ENCODE results near the gene RASGEF1C. TPM values are rescaled to one million over a fixed set of nuclear protein-coding genes. Genes with fewer than 3 reads are reported as not detected.

The RASGEF1C gene
- total and polyA plus RNA-seq, 10 of the 15 experiments (the other 5 are each of a cell fraction or from before 2014, with no cell fraction given), result not detected

DNA sequence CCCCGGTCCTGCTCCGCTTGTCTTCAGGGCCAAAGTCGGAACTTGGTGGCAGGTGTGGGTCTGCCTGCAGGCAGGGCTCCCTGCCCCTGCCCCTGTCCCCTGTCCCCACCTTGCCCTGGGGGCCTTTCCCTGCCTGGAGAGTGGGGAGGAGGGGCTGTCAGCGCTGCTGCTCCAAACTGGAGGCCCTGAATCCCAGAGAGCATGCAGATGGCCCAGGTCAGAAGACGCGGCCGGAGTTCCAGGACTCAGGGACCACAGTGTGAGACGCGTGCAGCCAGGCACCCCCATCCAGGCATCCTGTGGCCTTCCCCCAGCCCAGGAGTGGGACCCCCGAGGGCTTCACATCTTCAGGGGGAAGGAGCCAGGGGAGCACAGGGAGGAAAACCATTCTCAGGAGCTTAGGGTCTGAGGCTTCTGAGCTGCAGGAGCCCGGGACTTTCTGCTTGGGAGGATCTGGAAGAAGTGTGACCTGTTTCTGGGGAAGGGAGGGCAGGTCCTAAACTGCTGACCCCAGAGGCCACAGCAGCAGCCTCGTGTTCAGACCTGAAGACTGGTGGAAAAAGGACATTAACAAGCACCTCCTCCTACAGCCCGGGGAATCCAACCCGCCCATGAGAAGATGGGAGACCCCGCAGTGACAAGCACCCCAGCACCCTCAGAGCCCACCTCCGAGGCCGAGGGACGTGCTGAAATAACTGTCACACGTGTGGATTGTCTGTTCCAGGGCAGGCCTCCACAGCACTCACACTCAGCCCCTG lies 38.0 kb downstream of the RASGEF1C start (continued):
- TF ChIP-seq RCOR1 (conservative IDR thresholded peaks at IDR 0.05; ENCODE audit: low read depth, low read length), result no peak

DNA sequence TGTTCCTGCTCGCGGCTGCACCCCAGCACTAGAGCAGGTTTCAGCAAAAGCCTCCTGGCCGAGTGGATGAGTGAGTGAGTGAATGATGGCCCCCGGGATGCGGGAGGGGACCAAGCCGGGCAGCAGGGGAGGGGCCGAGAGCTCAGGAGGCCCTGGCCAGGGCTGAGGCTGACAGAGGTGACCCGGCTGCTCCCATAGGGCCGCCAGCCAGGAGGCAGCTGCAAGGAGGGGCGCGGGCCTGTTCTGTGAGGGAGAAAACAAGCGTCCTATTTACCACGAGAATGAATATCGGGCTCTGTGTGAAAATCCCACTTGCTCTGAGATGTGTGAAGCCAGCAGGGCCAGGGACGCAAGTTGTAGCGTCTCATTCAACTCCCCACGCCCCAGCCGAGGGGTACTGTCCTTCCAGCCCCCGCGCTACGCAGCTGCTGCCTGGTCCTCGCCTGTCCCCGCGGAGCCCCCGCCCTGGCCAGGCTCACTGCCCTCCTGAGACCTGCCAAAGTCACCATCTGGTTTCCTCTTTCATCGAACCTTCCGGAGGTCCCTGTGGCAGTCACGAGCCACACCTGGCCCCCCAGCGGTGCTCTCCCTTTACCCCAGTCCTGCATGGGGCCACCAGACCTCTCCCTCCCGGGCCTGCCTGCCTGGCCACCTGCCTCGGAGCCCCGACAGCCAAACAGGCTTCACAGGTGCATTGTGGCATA lies 38.8 kb downstream of the RASGEF1C start:
- no peak for FAIRE-seq
- 37% methylated on average over 22 of the region's 32 CpGs for WGBS (ENCODE audit: insufficient coverage, insufficient replicate concordance, low lambda C conversion rate, missing lambda C conversion rate)
- intact Hi-C loops (cut with micrococcal nuclease; ENCODE audit: unreplicated experiment), result no loop called here

More for the DNA sequence above, 38.8 kb downstream of the RASGEF1C start:
- SMC1A ChIA-PET (ENCODE audit: uncharacterized antibody, unreplicated experiment), result no interaction called here
- H3K4me2 ChIP-seq (ENCODE audit: control insufficient read depth, insufficient read depth), result no peak overlapping the region
- RAD21 ChIA-PET (ENCODE audit: unreplicated experiment), result no interaction called here
- H3K4me3 ChIP-seq, result no peak overlapping the region
- no peak for ATAC-seq
- H3K27me3 ChIP-seq (replicated peaks in 1 of 2; ENCODE audit: control insufficient read depth in 2 of 2, insufficient read depth in 2 of 2, low read length in 1 of 2), result no peaks in the 10 kb centered on the region; a peak in 1 of 4 replicates
- no TSS peak for BruUV-seq (replicated peaks)
- DNase-seq (ENCODE audit: low read depth, low spot score), result no peak
- in situ Hi-C loops (cut with MboI), result no loop called here
- no peaks in the 10 kb centered on the region for H3K9me3 ChIP-seq (replicated peaks; ENCODE audit: control insufficient read depth, insufficient read depth, low read length)
- H3K27ac ChIP-seq (ENCODE audit: control insufficient read depth, insufficient read depth), result no peak overlapping the region
- no peaks in the 10 kb centered on the region for H3K4me1 ChIP-seq (ENCODE audit: control insufficient read depth, insufficient read depth, low read length)
- CTCF ChIA-PET, result no interaction called here
- H4K20me1 ChIP-seq (ENCODE audit: control insufficient read depth, insufficient read depth), result no peaks in the 10 kb centered on the region
- no peak for TF ChIP-seq RELA (IDR thresholded peaks at IDR 0.05; ENCODE audit: borderline replicate concordance, partially characterized antibody)
- TF ChIP-seq, protein P1, sequence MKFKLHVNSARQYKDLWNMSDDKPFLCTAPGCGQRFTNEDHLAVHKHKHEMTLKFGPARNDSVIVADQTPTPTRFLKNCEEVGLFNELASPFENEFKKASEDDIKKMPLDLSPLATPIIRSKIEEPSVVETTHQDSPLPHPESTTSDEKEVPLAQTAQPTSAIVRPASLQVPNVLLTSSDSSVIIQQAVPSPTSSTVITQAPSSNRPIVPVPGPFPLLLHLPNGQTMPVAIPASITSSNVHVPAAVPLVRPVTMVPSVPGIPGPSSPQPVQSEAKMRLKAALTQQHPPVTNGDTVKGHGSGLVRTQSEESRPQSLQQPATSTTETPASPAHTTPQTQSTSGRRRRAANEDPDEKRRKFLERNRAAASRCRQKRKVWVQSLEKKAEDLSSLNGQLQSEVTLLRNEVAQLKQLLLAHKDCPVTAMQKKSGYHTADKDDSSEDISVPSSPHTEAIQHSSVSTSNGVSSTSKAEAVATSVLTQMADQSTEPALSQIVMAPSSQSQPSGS (IDR thresholded peaks at IDR 0.05; ENCODE audit: low read length), result no peak
- H3K9ac ChIP-seq (ENCODE audit: control insufficient read depth, insufficient read depth, low read length), result no peak overlapping the region
- H3K36me3 ChIP-seq (ENCODE audit: control insufficient read depth in 2 of 2, insufficient read depth in 2 of 2, low read length in 1 of 2), result no peaks in the 10 kb centered on the region
- no peaks in the 10 kb centered on the region for H3K79me2 ChIP-seq (ENCODE audit: control insufficient read depth, insufficient read depth, low read length)
- POLR2A ChIA-PET, result no interaction called here
- H2AFZ ChIP-seq (ENCODE audit: control insufficient read depth, low read depth, low read length), result no peak overlapping the region

All from GM12878 (cell line).